H9 (cell line): ENCODE data around the gene DYNLT4. TPM values are rescaled to one million over a fixed set of nuclear protein-coding genes. Genes with fewer than 3 reads are reported as not detected.

Experiments used
- DNase-seq: peaks from one replicate; pipeline ENCODE4 v3.0.0-alpha.2; 2017
- H2AFZ ChIP-seq: one replicate; pipeline ENCODE4 v1.6.1; 2013; ENCODE audit warnings: mild to moderate bottlenecking, low read length, control low read depth, moderate library complexity
- H2AK5ac ChIP-seq: 2 replicates; pipeline ENCODE4 v1.6.1; 2013; ENCODE audit warnings: low read length, control low read depth, mixed read lengths; ENCODE audit not compliant: insufficient read length
- H2BK120ac ChIP-seq: one replicate; pipeline ENCODE4 v1.6.1; 2013; ENCODE audit warnings: low read depth, mild to moderate bottlenecking, low read length, control low read depth, inconsistent platforms; ENCODE audit not compliant: poor library complexity, severe bottlenecking
- H2BK12ac ChIP-seq: 2 replicates; pipeline ENCODE4 v1.6.1; 2013; ENCODE audit warnings: low read length, control low read depth, mixed read lengths, low read depth; ENCODE audit not compliant: insufficient read length
- H2BK15ac ChIP-seq: 2 replicates; pipeline ENCODE4 v1.6.1; 2013; ENCODE audit warnings: low read depth, low read length, control low read depth
- H2BK20ac ChIP-seq: one replicate; pipeline ENCODE4 v1.6.1; 2013; ENCODE audit warnings: low read depth, mild to moderate bottlenecking, low read length, control low read depth, inconsistent platforms; ENCODE audit not compliant: poor library complexity, severe bottlenecking
- H2BK5ac ChIP-seq: 2 replicates; pipeline ENCODE4 v1.6.1; 2013; ENCODE audit warnings: low read length, control low read depth, mixed read lengths; ENCODE audit not compliant: insufficient read length
- H3K14ac ChIP-seq: 2 replicates; pipeline ENCODE4 v1.6.1; 2013; ENCODE audit warnings: low read length, control low read depth; ENCODE audit not compliant: insufficient read depth
- H3K18ac ChIP-seq: 2 replicates; pipeline ENCODE4 v1.6.1; 2013; ENCODE audit warnings: low read depth, mild to moderate bottlenecking, mixed read lengths, low read length, control low read depth; ENCODE audit not compliant: insufficient read length
- H3K23ac ChIP-seq: 2 replicates; pipeline ENCODE4 v1.6.1; 2013; ENCODE audit warnings: low read length, control low read depth, mixed read lengths, low read depth; ENCODE audit not compliant: insufficient read length
- H3K23me2 ChIP-seq: 2 replicates; pipeline ENCODE4 v1.6.1; 2013; ENCODE audit warnings: low read depth, mild to moderate bottlenecking, mixed read lengths, low read length, control low read depth; ENCODE audit not compliant: insufficient read length, poor library complexity, severe bottlenecking
- H3K27ac ChIP-seq: 2 replicates; pipeline ENCODE4 v1.5.1; 2013; ENCODE audit warnings: low read length, control low read depth, mixed read lengths, low read depth; ENCODE audit not compliant: insufficient read length
- H3K27me3 ChIP-seq: 2 replicates; pipeline ENCODE4 v1.6.1; 2013; ENCODE audit warnings: low read length, control low read depth, inconsistent platforms; ENCODE audit not compliant: insufficient read depth
- H3K4ac ChIP-seq: 2 replicates; pipeline ENCODE4 v1.6.1; 2013; ENCODE audit warnings: low read depth, mild to moderate bottlenecking, control low read depth, inconsistent platforms, low read length, moderate library complexity
- H3K4me1 ChIP-seq: 2 replicates; pipeline ENCODE4 v1.6.1; 2013; ENCODE audit warnings: low read length, control low read depth, inconsistent platforms; ENCODE audit not compliant: insufficient read depth
- H3K4me2 ChIP-seq: 2 replicates; pipeline ENCODE4 v1.6.1; 2013; ENCODE audit warnings: low read length, control low read depth, mixed read lengths; ENCODE audit not compliant: insufficient read length, insufficient read depth
- H3K56ac ChIP-seq: 2 replicates; pipeline ENCODE4 v1.6.1; 2013; ENCODE audit warnings: low read depth, mild to moderate bottlenecking, mixed read lengths, low read length, control low read depth; ENCODE audit not compliant: insufficient read length
- H3K79me1 ChIP-seq: 2 replicates; pipeline ENCODE4 v1.6.1; 2013; ENCODE audit warnings: low read depth, mild to moderate bottlenecking, moderate library complexity, low read length, control low read depth, inconsistent platforms; ENCODE audit not compliant: insufficient read depth, poor library complexity, severe bottlenecking
- H3K79me2 ChIP-seq: 2 replicates; pipeline ENCODE4 v1.6.1; 2013; ENCODE audit warnings: low read length, control low read depth, inconsistent platforms; ENCODE audit not compliant: insufficient read depth
- H3K9ac ChIP-seq: 2 replicates; pipeline ENCODE4 v1.6.1; 2013; ENCODE audit warnings: low read length, control low read depth, mixed read lengths; ENCODE audit not compliant: insufficient read length; ENCODE audit errors: extremely low read depth
- H3K9me3 ChIP-seq: one replicate; pipeline ENCODE4 v1.6.1; 2013; ENCODE audit warnings: low read depth, low read length, inconsistent platforms; ENCODE audit not compliant: control insufficient read depth
- H3T11ph ChIP-seq: one replicate; pipeline ENCODE4 v1.6.1; 2013; ENCODE audit warnings: mild to moderate bottlenecking, low read length, control low read depth, inconsistent platforms
- H4K20me1 ChIP-seq: one replicate; pipeline ENCODE4 v1.6.1; 2013; ENCODE audit not compliant: control insufficient read depth, insufficient read length, insufficient read depth
- H4K5ac ChIP-seq: 2 replicates; pipeline ENCODE4 v1.6.1; 2013; ENCODE audit warnings: low read depth, mild to moderate bottlenecking, mixed read lengths, low read length, control low read depth; ENCODE audit not compliant: insufficient read length
- H4K8ac ChIP-seq: replicated peaks from 2 replicates; pipeline ENCODE4 v1.6.1; 2013; ENCODE audit warnings: low read length, control low read depth, mixed read lengths, low read depth; ENCODE audit not compliant: insufficient read length
- H4K91ac ChIP-seq: 2 replicates; pipeline ENCODE4 v1.6.1; 2013; ENCODE audit warnings: low read depth, mild to moderate bottlenecking, moderate library complexity, mixed read lengths, low read length, control low read depth; ENCODE audit not compliant: insufficient read length
- H3K27ac Mint-ChIP-seq, 3 experiments: 2 replicates in 2 of 3; 3 replicates in 1 of 3; pipeline ENCODE4 v1.8.0; 2020 to 2021; ENCODE audit warnings: mixed read lengths in 3 of 3, mild to moderate bottlenecking in 1 of 3, moderate library complexity in 1 of 3
- H3K27me3 Mint-ChIP-seq: 2 replicates; pipeline ENCODE4 v1.8.0; 2021; ENCODE audit warnings: low read depth, mild to moderate bottlenecking, moderate library complexity, mixed read lengths
- H3K36me3 Mint-ChIP-seq, 3 experiments: 2 replicates in 2 of 3; 3 replicates in 1 of 3; pipeline ENCODE4 v1.8.0; 2020 to 2021; ENCODE audit warnings: low read depth in 3 of 3, mixed read lengths in 3 of 3; ENCODE audit not compliant: insufficient read depth in 1 of 3
- H3K4me1 Mint-ChIP-seq, 2 experiments: 2 replicates each; pipeline ENCODE4 v1.8.0; 2020; ENCODE audit warnings: mixed read lengths in 2 of 2
- H3K4me3 Mint-ChIP-seq, 2 experiments: 2 replicates in 1 of 2; 3 replicates in 1 of 2; pipeline ENCODE4 v1.8.0; 2020 to 2021; ENCODE audit warnings: mild to moderate bottlenecking in 2 of 2, mixed read lengths in 2 of 2, moderate library complexity in 1 of 2
- H3K9me3 Mint-ChIP-seq, 2 experiments: 2 replicates in 1 of 2; 3 replicates in 1 of 2; pipeline ENCODE4 v1.8.0; 2020; ENCODE audit warnings: mild to moderate bottlenecking in 2 of 2, mixed read lengths in 2 of 2, moderate library complexity in 1 of 2
- CTCF ChIP-seq: fragments of 200-600 bp; sonication (generic); conservative IDR thresholded peaks from 3 replicates; pipeline ENCODE4 v1.8.0; 2021; ENCODE audit warnings: antibody characterized with exemption, mild to moderate bottlenecking
- WGBS: extraction: QIAGEN DNeasy Blood & Tissue Kit; methylation state at CpG from one replicate; pipeline ENCODE4 v1.1.7; 2013; ENCODE audit warnings: missing lambda C conversion rate, low lambda C conversion rate, mixed read lengths; ENCODE audit not compliant: insufficient read length; ENCODE audit errors: extremely low coverage; 5-methylcytosine and 5-hydroxymethylcytosine counted together
- total RNA-seq: library from RNA; stranded (reverse); gene quantifications from 2 replicates; pipeline ENCODE4 v1.2.1, GENCODE V29; 2021

DYNLT4 gene
- total RNA-seq, 1 experiment from 2014 or later, result not detected

GRCh38 chr1:44829506-44830384 lies 22.6 kb upstream of the DYNLT4 start:
- H2BK15ac ChIP-seq, result no peak overlapping the region
- no peaks in the 10 kb centered on the region for H3K23me2 ChIP-seq
- no peaks in the 10 kb centered on the region; the same call in 1 of the 2 replicates for H3K4me1 ChIP-seq
- no peak overlapping the region for H3K4me2 ChIP-seq
- Mint-ChIP-seq H3K36me3 (no peaks in the 10 kb centered on the region), H3K4me1 (peaks cover 10 to 18% of the 10 kb centered on the region in 2 experiments), H3K9me3 (no peaks in the 10 kb centered on the region), H3K27me3 (no peaks in the 10 kb centered on the region; the same call in 1 of the 2 replicates), H3K27ac (peak overlapping the region in 1 of 3 experiments; percentile 49; a peak in 1 of 7 replicates), H3K4me3 (no peak overlapping the region)
- H3K56ac ChIP-seq, result no peak overlapping the region
- no CpG with 5 or more reads among the region's 12 CpGs for WGBS
- H3K27me3 ChIP-seq, result no peaks in the 10 kb centered on the region
- no peaks in the 10 kb centered on the region for H3K79me1 ChIP-seq
- no peaks in the 10 kb centered on the region for H3K9me3 ChIP-seq
- TF ChIP-seq CTCF, result no peak
- H2BK20ac ChIP-seq, result no peak overlapping the region
- no peak overlapping the region for H3K18ac ChIP-seq
- H3K79me2 ChIP-seq, result no peaks in the 10 kb centered on the region
- H3T11ph ChIP-seq, result no peak overlapping the region
- no peak overlapping the region for H3K9ac ChIP-seq
- H4K8ac ChIP-seq, result no peak overlapping the region
- H3K23ac ChIP-seq, result no peak overlapping the region
- no peak overlapping the region for H2AK5ac ChIP-seq
- no peaks in the 10 kb centered on the region for H4K20me1 ChIP-seq
- H3K4ac ChIP-seq, result no peak overlapping the region
- no peak overlapping the region for H2BK120ac ChIP-seq
- H3K27ac ChIP-seq, result no peak overlapping the region
- DNase-seq, result no peak
- no peak overlapping the region for H4K5ac ChIP-seq
- H2BK12ac ChIP-seq, result no peak overlapping the region
- no peak overlapping the region for H4K91ac ChIP-seq
- H3K14ac ChIP-seq, result no peak overlapping the region; the same call in 1 of the 2 replicates
- H2AFZ ChIP-seq, result no peak overlapping the region
- H2BK5ac ChIP-seq, result no peak overlapping the region
